ENCODE data around the gene VPS26A.
"Not testable (repeated sequence)": the region's sequence is repeated elsewhere in the genome, so short reads cannot be mapped to it uniquely, and the experiment has no call there.

VPS26A gene

GRCh38 chr10:69124563-69125268 lies 738 bp downstream of the VPS26A start:
- H3K36me3 ChIP-seq (ENCODE audit: insufficient read depth, low read length): no peaks in the 10 kb centered on the region
- H3K4me1 ChIP-seq (ENCODE audit: insufficient read depth, low read length): 0 out of 2 replicates have a peak, but pooled peaks cover 3% of the 10 kb centered on the region
- peak overlapping the region; percentile 90 for H3K9ac ChIP-seq (ENCODE audit: low read depth, low read length)
- H3K9me3 ChIP-seq (ENCODE audit: control insufficient read depth, insufficient read depth, low read length): no peaks in the 10 kb centered on the region

DNA sequence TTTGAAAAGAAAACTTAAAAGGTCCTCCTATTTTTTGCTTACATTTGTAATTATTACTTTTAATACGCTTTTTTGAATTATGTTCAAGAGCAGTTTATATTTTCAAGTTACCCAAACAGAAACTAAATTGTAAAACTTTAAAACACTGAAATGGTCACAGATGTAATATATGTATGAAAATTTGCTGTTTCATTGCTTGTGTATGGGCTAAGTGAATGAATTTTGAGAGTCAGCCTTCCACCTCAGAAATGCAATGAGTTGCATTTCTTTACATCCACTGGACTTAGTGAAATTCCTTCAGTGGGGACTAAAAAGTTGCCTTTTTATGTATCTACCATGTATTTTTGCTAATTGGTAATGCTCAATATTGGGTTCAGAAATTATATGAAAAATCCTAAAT lies 1.6 kb downstream of the VPS26A start:
- H3K36me3 ChIP-seq (ENCODE audit: insufficient read depth, low read length): no peaks in the 10 kb centered on the region
- H3K9ac ChIP-seq (ENCODE audit: low read depth, low read length): peak overlapping the region; percentile 90
- H3K9me3 ChIP-seq (ENCODE audit: control insufficient read depth, insufficient read depth, low read length): no peaks in the 10 kb centered on the region
- H3K4me1 ChIP-seq (ENCODE audit: insufficient read depth, low read length): 0 out of 2 replicates have a peak, but pooled peaks cover 3% of the 10 kb centered on the region

DNA sequence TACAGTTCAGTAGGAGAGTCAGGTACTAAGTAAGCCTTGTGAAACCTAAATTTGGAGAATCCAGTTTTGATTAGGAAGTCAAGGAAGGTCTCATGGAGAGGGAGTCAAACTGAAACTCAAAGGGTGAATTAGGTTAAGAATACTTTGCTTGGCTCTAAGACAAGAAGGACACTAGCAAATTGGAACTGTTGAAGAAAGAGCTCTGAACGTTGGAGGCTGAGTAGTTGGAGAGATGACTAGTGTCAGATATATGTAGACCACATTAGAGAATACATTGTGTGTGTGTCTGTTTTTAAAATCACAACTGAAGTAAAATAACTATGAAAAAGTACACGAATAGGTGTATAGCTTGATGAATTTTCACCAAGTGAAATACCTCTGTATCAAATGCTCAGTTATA lies 6.3 kb downstream of the VPS26A start:
- no peaks in the 10 kb centered on the region for H3K9me3 ChIP-seq (ENCODE audit: control insufficient read depth, insufficient read depth, low read length)
- no peak overlapping the region for H3K9ac ChIP-seq (ENCODE audit: low read depth, low read length)
- 0 out of 2 replicates have a peak, but pooled peaks cover 4% of the 10 kb centered on the region for H3K36me3 ChIP-seq (ENCODE audit: insufficient read depth, low read length)
- H3K4me1 ChIP-seq (ENCODE audit: insufficient read depth, low read length): 0 out of 2 replicates have a peak, but pooled peaks cover 3% of the 10 kb centered on the region

GRCh38 chr10:69139961-69140360 lies 16.0 kb downstream of the VPS26A start:
- H3K9ac ChIP-seq (ENCODE audit: low read depth, low read length): no peak overlapping the region
- no peaks in the 10 kb centered on the region for H3K4me1 ChIP-seq (ENCODE audit: insufficient read depth, low read length)
- H3K9me3 ChIP-seq (ENCODE audit: control insufficient read depth, insufficient read depth, low read length): no peaks in the 10 kb centered on the region
- no peaks in the 10 kb centered on the region for H3K36me3 ChIP-seq (ENCODE audit: insufficient read depth, low read length)

DNA sequence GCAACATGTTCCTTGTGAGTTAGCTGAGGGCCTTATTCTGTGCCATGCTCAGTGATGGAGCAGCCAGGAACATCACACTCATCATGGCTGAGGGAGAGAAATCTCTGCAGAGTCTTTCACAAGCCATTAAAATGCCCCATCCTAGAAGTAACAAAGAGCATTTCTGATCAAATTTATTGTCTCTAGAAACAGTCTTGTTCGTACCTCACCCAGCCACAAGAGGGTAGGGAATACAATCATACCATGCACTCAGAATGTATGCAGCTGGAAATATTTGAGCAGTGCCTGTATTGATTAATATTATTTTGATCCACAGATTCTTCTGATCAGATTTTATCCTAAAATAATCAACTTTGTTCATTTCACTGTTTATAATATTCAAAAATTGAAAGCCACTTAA lies 17.3 kb downstream of the VPS26A start:
- H3K9me3 ChIP-seq (ENCODE audit: control insufficient read depth, insufficient read depth, low read length): no peaks in the 10 kb centered on the region
- H3K9ac ChIP-seq (ENCODE audit: low read depth, low read length): no peak overlapping the region
- H3K36me3 ChIP-seq (ENCODE audit: insufficient read depth, low read length): no peaks in the 10 kb centered on the region
- H3K4me1 ChIP-seq (ENCODE audit: insufficient read depth, low read length): no peaks in the 10 kb centered on the region

- H3K4me1 ChIP-seq (ENCODE audit: insufficient read depth, low read length); H3K36me3 ChIP-seq (ENCODE audit: insufficient read depth, low read length); H3K9me3 ChIP-seq (ENCODE audit: control insufficient read depth, insufficient read depth, low read length); H3K9ac ChIP-seq (ENCODE audit: low read depth, low read length): not testable (repeated sequence)
Measured at GRCh38 chr10:69142074-69142473, 18.1 kb downstream of the VPS26A start.

GRCh38 chr10:69142983-69143382 lies 19.0 kb downstream of the VPS26A start:
- Histone ChIP-seq H3K36me3 (ENCODE audit: insufficient read depth, low read length) (no peaks in the 10 kb centered on the region), H3K4me1 (ENCODE audit: insufficient read depth, low read length) (no peaks in the 10 kb centered on the region), H3K9ac (ENCODE audit: low read depth, low read length) (no peak overlapping the region), H3K9me3 (ENCODE audit: control insufficient read depth, insufficient read depth, low read length) (no peaks in the 10 kb centered on the region)

GRCh38 chr10:69145329-69145728 lies 21.4 kb downstream of the VPS26A start:
- Histone ChIP-seq H3K9me3 (ENCODE audit: control insufficient read depth, insufficient read depth, low read length) (no peaks in the 10 kb centered on the region), H3K36me3 (ENCODE audit: insufficient read depth, low read length) (no peaks in the 10 kb centered on the region), H3K4me1 (ENCODE audit: insufficient read depth, low read length) (no peaks in the 10 kb centered on the region), H3K9ac (ENCODE audit: low read depth, low read length) (no peak overlapping the region)

- Histone ChIP-seq H3K4me1 (ENCODE audit: insufficient read depth, low read length) (no peaks in the 10 kb centered on the region), H3K9ac (ENCODE audit: low read depth, low read length) (no peak overlapping the region), H3K9me3 (ENCODE audit: control insufficient read depth, insufficient read depth, low read length) (no peaks in the 10 kb centered on the region), H3K36me3 (ENCODE audit: insufficient read depth, low read length) (no peaks in the 10 kb centered on the region)
Measured at GRCh38 chr10:69145864-69146263, 21.9 kb downstream of the VPS26A start.

DNA sequence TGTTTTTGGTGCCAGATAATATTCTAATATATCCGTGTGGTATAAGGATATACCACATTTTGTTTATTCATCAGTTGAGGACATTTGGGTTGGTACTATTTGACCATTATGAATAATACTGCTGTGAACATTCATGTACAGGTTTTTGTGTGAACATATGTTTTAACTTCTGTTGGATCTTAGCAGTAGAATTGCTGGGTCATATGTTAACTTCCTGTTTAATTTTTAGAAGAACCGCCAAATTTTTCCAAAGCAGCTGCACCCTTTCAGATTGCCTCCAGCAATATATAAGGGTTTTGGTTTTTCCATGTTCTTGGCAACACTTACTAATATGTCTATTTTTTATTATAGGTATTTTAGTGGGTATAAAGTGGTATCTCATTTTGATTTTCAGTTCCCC lies 22.8 kb downstream of the VPS26A start:
- no peak overlapping the region for H3K9ac ChIP-seq (ENCODE audit: low read depth, low read length)
- H3K9me3 ChIP-seq (ENCODE audit: control insufficient read depth, insufficient read depth, low read length): no peaks in the 10 kb centered on the region
- H3K4me1 ChIP-seq (ENCODE audit: insufficient read depth, low read length): no peaks in the 10 kb centered on the region
- H3K36me3 ChIP-seq (ENCODE audit: insufficient read depth, low read length): no peaks in the 10 kb centered on the region

GRCh38 chr10:69151984-69152383 lies 28.0 kb downstream of the VPS26A start:
- no peaks in the 10 kb centered on the region for H3K9me3 ChIP-seq (ENCODE audit: control insufficient read depth, insufficient read depth, low read length)
- no peaks in the 10 kb centered on the region for H3K4me1 ChIP-seq (ENCODE audit: insufficient read depth, low read length)
- H3K36me3 ChIP-seq (ENCODE audit: insufficient read depth, low read length): no peaks in the 10 kb centered on the region
- no peak overlapping the region for H3K9ac ChIP-seq (ENCODE audit: low read depth, low read length)

GRCh38 chr10:69153227-69153626 lies 29.2 kb downstream of the VPS26A start:
- Histone ChIP-seq H3K9me3 (ENCODE audit: control insufficient read depth, insufficient read depth, low read length) (no peaks in the 10 kb centered on the region), H3K4me1 (ENCODE audit: insufficient read depth, low read length) (no peaks in the 10 kb centered on the region), H3K9ac (ENCODE audit: low read depth, low read length) (no peak overlapping the region), H3K36me3 (ENCODE audit: insufficient read depth, low read length) (no peaks in the 10 kb centered on the region)

DNA sequence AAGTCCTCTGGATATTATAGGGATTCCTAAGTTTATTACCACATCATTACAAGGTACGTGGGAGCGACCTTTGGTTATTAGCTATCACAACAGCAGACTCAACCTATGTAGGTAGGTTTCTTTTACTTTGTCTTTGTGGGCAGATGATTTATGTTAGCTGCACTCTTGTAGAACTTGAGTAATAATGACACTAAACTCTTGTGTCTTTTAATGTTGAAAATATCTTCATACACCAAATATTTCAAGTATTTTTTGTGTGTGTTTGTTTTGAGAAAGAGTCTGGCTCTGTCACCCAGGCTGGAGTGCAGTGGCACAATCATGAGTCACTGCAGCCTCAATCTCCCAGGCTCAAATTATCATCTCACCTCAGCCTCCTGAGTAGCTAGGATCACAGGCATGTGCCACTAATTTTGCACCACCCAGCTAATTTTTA lies 36.8 kb downstream of the VPS26A start:
- Histone ChIP-seq H3K4me1 (ENCODE audit: insufficient read depth, low read length) (no peaks in the 10 kb centered on the region), H3K9ac (ENCODE audit: low read depth, low read length) (no peak overlapping the region), H3K9me3 (ENCODE audit: control insufficient read depth, insufficient read depth, low read length) (no peaks in the 10 kb centered on the region), H3K36me3 (ENCODE audit: insufficient read depth, low read length) (peaks cover 3% of the 10 kb centered on the region; the same call in 1 of the 2 replicates)

DNA sequence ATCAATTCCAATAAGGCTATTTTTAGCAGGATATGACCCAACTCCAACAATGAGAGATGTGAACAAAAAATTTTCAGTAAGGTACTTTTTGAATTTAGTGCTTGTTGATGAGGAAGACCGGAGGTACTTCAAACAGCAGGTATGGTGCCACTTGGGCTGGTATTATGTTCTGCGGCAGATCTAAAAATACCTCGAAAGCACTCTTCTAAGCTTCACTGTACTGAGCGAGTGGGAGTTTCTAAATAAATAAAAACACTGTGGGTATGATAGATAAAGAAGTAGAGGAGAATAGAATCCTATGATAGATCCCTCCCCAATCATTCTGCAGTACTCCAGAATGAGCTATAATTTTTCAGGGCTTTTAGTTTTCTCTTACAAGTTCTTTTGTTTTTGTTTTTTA lies 44.5 kb downstream of the VPS26A start:
- Histone ChIP-seq H3K4me1 (ENCODE audit: insufficient read depth, low read length) (no peaks in the 10 kb centered on the region), H3K36me3 (ENCODE audit: insufficient read depth, low read length) (peaks cover 3% of the 10 kb centered on the region), H3K9me3 (ENCODE audit: control insufficient read depth, insufficient read depth, low read length) (no peaks in the 10 kb centered on the region), H3K9ac (ENCODE audit: low read depth, low read length) (no peak overlapping the region)

DNA sequence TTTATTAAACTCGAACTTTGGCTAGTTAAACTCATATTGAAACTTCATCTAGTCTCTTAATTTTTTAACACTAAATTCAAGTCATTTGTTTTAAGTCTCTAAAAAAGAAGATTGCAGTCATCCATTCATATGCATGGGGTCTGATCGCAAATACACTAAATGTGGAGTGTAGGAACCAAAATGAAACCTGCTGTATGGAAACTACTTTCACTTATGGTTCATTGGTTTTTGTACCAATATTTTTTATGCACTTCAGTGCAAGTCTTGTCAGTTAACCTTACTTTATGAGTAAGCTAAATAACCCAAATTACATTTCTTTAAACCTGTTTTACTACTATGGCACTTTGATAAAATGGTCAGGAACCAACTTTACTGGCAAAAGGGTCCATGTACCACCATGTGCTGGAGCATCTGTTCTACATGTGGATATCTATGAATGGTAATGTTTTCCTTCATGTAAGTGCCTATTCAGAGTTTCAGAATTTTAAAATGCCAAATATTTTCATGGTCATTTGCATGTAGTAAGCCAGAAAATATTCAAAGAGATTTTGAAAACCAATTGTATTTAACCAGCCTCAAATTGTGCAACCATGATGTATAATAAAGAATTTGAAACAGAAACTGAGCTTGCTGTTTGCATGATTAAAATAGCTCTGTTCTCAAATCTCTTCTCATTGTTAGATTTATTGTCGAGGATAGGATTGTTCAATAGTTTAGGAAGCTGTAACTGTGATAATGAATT lies 48.4 kb downstream of the VPS26A start:
- no peaks in the 10 kb centered on the region for H3K36me3 ChIP-seq (ENCODE audit: insufficient read depth, low read length)
- no peak overlapping the region for H3K9ac ChIP-seq (ENCODE audit: low read depth, low read length)
- no peaks in the 10 kb centered on the region for H3K4me1 ChIP-seq (ENCODE audit: insufficient read depth, low read length)
- no peaks in the 10 kb centered on the region for H3K9me3 ChIP-seq (ENCODE audit: control insufficient read depth, insufficient read depth, low read length)

Measured in ES-I3 (cell line).